Activated B cell treated with CpG ODN at 0.5 μM for 24 hours (primary cell): ENCODE data around the gene ICA1. TPM values are rescaled to one million over a fixed set of nuclear protein-coding genes. Genes with fewer than 3 reads are reported as not detected.

Source experiments
- ATAC-seq: fragments of 200-7000 bp; cut with Tn5 transposase; one replicate; pipeline ENCODE4 v1.10.0; 2021; ENCODE audit warnings: low read depth, mild to moderate bottlenecking, moderate library complexity
- CTCF ChIA-PET: fragments of 350-600 bp; sonication (Branson Sonifier 250); formaldehyde crosslinking; loops from one replicate; lab custom pipeline; 2021; ENCODE audit warnings: antibody characterized with exemption; lab: Charles Lee
- POLR2A ChIA-PET: fragments of 350-600 bp; sonication (Branson Sonifier 250); formaldehyde crosslinking; loops from one replicate; lab custom pipeline; 2021; ENCODE audit warnings: antibody characterized with exemption; lab: Charles Lee
- DNase-seq: peaks from one replicate; pipeline ENCODE4 v3.0.0; 2022
- H3K27ac Mint-ChIP-seq: one replicate; pipeline ENCODE4 v1.8.0; 2020; ENCODE audit warnings: mixed read lengths
- H3K27me3 Mint-ChIP-seq: one replicate; pipeline ENCODE4 v1.8.0; 2021; ENCODE audit warnings: mixed read lengths
- H3K36me3 Mint-ChIP-seq: one replicate; pipeline ENCODE4 v1.8.0; 2021; ENCODE audit warnings: low read depth, mixed read lengths
- H3K4me1 Mint-ChIP-seq: one replicate; pipeline ENCODE4 v1.8.0; 2021; ENCODE audit warnings: mixed read lengths
- H3K4me3 Mint-ChIP-seq: one replicate; pipeline ENCODE4 v1.8.0; 2020; ENCODE audit warnings: mild to moderate bottlenecking, mixed read lengths
- H3K9me3 Mint-ChIP-seq: one replicate; pipeline ENCODE4 v1.8.0; 2020; ENCODE audit warnings: mixed read lengths
- CTCF ChIP-seq: fragments of 200-600 bp; IDR thresholded peaks from one replicate; pipeline ENCODE4 v1.8.0; 2022; ENCODE audit warnings: antibody characterized with exemption, mild to moderate bottlenecking
- intact Hi-C: fragments of 100-400 bp; cut with micrococcal nuclease; formaldehyde crosslinking; loops from one replicate; pipeline ENCODE4 v1.15.1; 2024
- total RNA-seq: library from RNA; stranded (reverse); gene quantifications from 2 replicates; pipeline ENCODE4 v1.2.3, GENCODE V29; 2022

ICA1 gene
- total RNA-seq, 1 donor from 2014 or later = not detected

GRCh38 chr7:8220376-8221100 is 41.4 kb downstream of the ICA1 start:
- ChIA-PET POLR2A (no interaction called here), CTCF (no interaction called here)
- Mint-ChIP-seq H3K4me3 (no peak overlapping the region), H3K4me1 (no peaks in the 10 kb centered on the region), H3K36me3 (no peaks in the 10 kb centered on the region), H3K27me3 (peaks cover 8% of the 10 kb centered on the region), H3K27ac (no peak overlapping the region), H3K9me3 (no peaks in the 10 kb centered on the region)
- no peak for TF ChIP-seq CTCF
- ATAC-seq (no peak), DNase-seq (no peak)
- intact Hi-C loops = no loop called here

- Mint-ChIP-seq H3K4me3 (no peak overlapping the region), H3K9me3 (no peaks in the 10 kb centered on the region), H3K4me1 (no peaks in the 10 kb centered on the region), H3K27ac (no peak overlapping the region), H3K36me3 (no peaks in the 10 kb centered on the region), H3K27me3 (no peaks in the 10 kb centered on the region)
- intact Hi-C loops = loop anchor here (1.0 to 10.0 kb wide), 9 partner anchors 79 to 1623 kb away; partner anchors contain the start of gene INTS15
- POLR2A ChIA-PET = no interaction called here
- ATAC-seq (no peak), DNase-seq (no peak)
- CTCF ChIA-PET = interaction anchor here (0.7 to 3.9 kb wide), 9 partner anchors 79 to 1114 kb away, joined by 3 to 24 read pairs (median 5); no protein-coding TSS in a partner anchor
- TF ChIP-seq CTCF = no peak
Observed at GRCh38 chr7:8217200-8218068, 44.5 kb downstream of the ICA1 start.

- DNase-seq = no peak
- POLR2A ChIA-PET = interaction anchor here (0.6 kb wide), 1 partner anchor 723 kb away, joined by 5 read pairs; no protein-coding TSS in a partner anchor
- Mint-ChIP-seq H3K4me1 (no peaks in the 10 kb centered on the region), H3K4me3 (no peak overlapping the region), H3K36me3 (no peaks in the 10 kb centered on the region), H3K9me3 (no peaks in the 10 kb centered on the region), H3K27ac (no peak overlapping the region), H3K27me3 (no peaks in the 10 kb centered on the region)
- CTCF ChIA-PET = interaction anchor here (1.3 to 3.9 kb wide), 3 partner anchors 80 to 621 kb away, joined by 3 to 24 read pairs (median 5); no protein-coding TSS in a partner anchor
- TF ChIP-seq CTCF = no peak
- intact Hi-C loops = loop anchor here (2.0 to 10.0 kb wide), 2 partner anchors 676 to 1622 kb away; partner anchors contain the start of gene INTS15
- no peak for ATAC-seq
Observed at GRCh38 chr7:8216334-8216690, 45.7 kb downstream of the ICA1 start.

GRCh38 chr7:8215648-8216333 is 46.2 kb downstream of the ICA1 start:
- no peaks in the 10 kb centered on the region for H3K27me3 Mint-ChIP-seq
- no peak overlapping the region for H3K4me3 Mint-ChIP-seq
- H3K4me1 Mint-ChIP-seq = no peaks in the 10 kb centered on the region
- ATAC-seq (no peak), DNase-seq (no peak)
- no peaks in the 10 kb centered on the region for H3K9me3 Mint-ChIP-seq
- POLR2A ChIA-PET = interaction anchor here (0.6 kb wide), 1 partner anchor 723 kb away, joined by 5 read pairs; no protein-coding TSS in a partner anchor
- H3K27ac Mint-ChIP-seq = no peak overlapping the region
- CTCF ChIA-PET = interaction anchor here (0.7 to 3.9 kb wide), 4 partner anchors 340 to 792 kb away, joined by 3 to 24 read pairs (median 5); no protein-coding TSS in a partner anchor
- H3K36me3 Mint-ChIP-seq = no peaks in the 10 kb centered on the region
- no peak for TF ChIP-seq CTCF
- intact Hi-C loops = loop anchor here (2.0 to 10.0 kb wide), 2 partner anchors 675 to 1621 kb away; partner anchors contain the start of gene INTS15
